Measurements from ENCODE around the gene CRHR2.

Gene CRHR2

GRCh38 chr7:30613366-30614325, 68.6 kb downstream of the CRHR2 start:
- no peak for DNase-seq

GRCh38 chr7:30612658-30613265, 69.5 kb downstream of the CRHR2 start:
- no peak for DNase-seq

- no peak for DNase-seq
Observed at GRCh38 chr7:30605832-30606231, 76.4 kb downstream of the CRHR2 start.

- DNase-seq = no peak
Observed at GRCh38 chr7:30604901-30605300, 77.4 kb downstream of the CRHR2 start.
